HG03045 (cell line): ENCODE data around the gene ACKR2.

Experiments used
- ATAC-seq: cut with Tn5 transposase; IDR thresholded peaks from one replicate; pipeline ENCODE4 v1.9.1; 2021; ENCODE audit warnings: mild to moderate bottlenecking, moderate library complexity; ENCODE audit not compliant: unreplicated experiment

ACKR2 gene

GRCh38 chr3:42914771-42915515, 105.7 kb downstream of the ACKR2 start:
- ATAC-seq: no peak
